Caco-2 (cell line): ENCODE results near the gene DOK7. TPM values are rescaled to one million over a fixed set of nuclear protein-coding genes. Genes with fewer than 3 reads are reported as not detected.

Experiments
- BruUV-seq: library from RNA; stranded (reverse); fragments of 400-500 nt; replicated peaks from 2 replicates; lab custom pipeline; 2021; lab: Mats Ljungman, UMichigan
- CTCF ChIA-PET: fragments of 300-600 bp; sonication (Branson Sonifier 250); formaldehyde crosslinking; loops from one replicate; lab custom pipeline; 2022; ENCODE audit warnings: antibody characterized with exemption; lab: Charles Lee
- POLR2A ChIA-PET: fragments of 300-600 bp; sonication (Branson Sonifier 250); formaldehyde crosslinking; loops from one replicate; lab custom pipeline; 2022; ENCODE audit warnings: antibody characterized with exemption; lab: Charles Lee
- DNase-seq, 2 experiments: peaks; one replicate each; pipeline versions ENCODE4 v3.0.0 to v3.0.0-alpha.2; 2020 to 2022
- H3K27me3 ChIP-seq: replicated peaks from 2 replicates; pipeline ENCODE4 v1.6.0; 2011; ENCODE audit warnings: low read length; ENCODE audit not compliant: control insufficient read depth, insufficient read depth
- H3K36me3 ChIP-seq: 2 replicates; pipeline ENCODE4 v1.5.1; 2011; ENCODE audit warnings: low read length; ENCODE audit not compliant: control insufficient read depth, insufficient read depth
- H3K4me1 ChIP-seq: fragments of 250-450 bp; sonication (Bioruptor Pico); 2 replicates; pipeline ENCODE4 v1.5.1; 2020; ENCODE audit warnings: mild to moderate bottlenecking
- H3K4me3 ChIP-seq: 2 replicates; pipeline ENCODE4 v1.5.1; 2011; ENCODE audit warnings: low read depth, mild to moderate bottlenecking, control low read depth, low read length
- H3K9me3 ChIP-seq: fragments of 250-450 bp; sonication (Bioruptor Pico); 2 replicates; pipeline ENCODE4 v1.5.1; 2020; ENCODE audit warnings: mild to moderate bottlenecking, moderate library complexity
- H3K27ac Mint-ChIP-seq: one replicate; pipeline ENCODE4 v1.8.0; 2022; ENCODE audit warnings: mixed read lengths; ENCODE audit not compliant: unreplicated experiment
- H3K27me3 Mint-ChIP-seq: one replicate; pipeline ENCODE4 v1.8.0; 2022; ENCODE audit warnings: mixed read lengths; ENCODE audit not compliant: insufficient read depth, unreplicated experiment
- H3K36me3 Mint-ChIP-seq: one replicate; pipeline ENCODE4 v1.8.0; 2022; ENCODE audit warnings: mild to moderate bottlenecking, mixed read lengths; ENCODE audit not compliant: insufficient read depth, unreplicated experiment
- H3K4me1 Mint-ChIP-seq: one replicate; pipeline ENCODE4 v1.8.0; 2022; ENCODE audit warnings: low read depth, mixed read lengths; ENCODE audit not compliant: unreplicated experiment
- H3K4me3 Mint-ChIP-seq: one replicate; pipeline ENCODE4 v1.8.0; 2022; ENCODE audit warnings: mild to moderate bottlenecking, moderate library complexity, mixed read lengths; ENCODE audit not compliant: unreplicated experiment
- H3K9me3 Mint-ChIP-seq: one replicate; pipeline ENCODE4 v1.8.0; 2022; ENCODE audit warnings: mixed read lengths; ENCODE audit not compliant: unreplicated experiment
- CTCF ChIP-seq, 2 experiments: fragments of 200-600 bp in 1 of 2; IDR thresholded peaks; 1 replicate in 1 of 2; 2 replicates in 1 of 2; pipeline versions ENCODE4 v1.5.1 to v1.8.0; 2011 to 2022; ENCODE audit warnings: antibody characterized with exemption in 1 of 2, control low read depth in 1 of 2, inconsistent platforms in 1 of 2, low read depth in 1 of 2, low read length in 1 of 2, mild to moderate bottlenecking in 1 of 2, moderate library complexity in 1 of 2; ENCODE audit not compliant: insufficient read depth in 1 of 2, severe bottlenecking in 1 of 2, unreplicated experiment in 1 of 2
- intact Hi-C: fragments of 100-400 bp; cut with micrococcal nuclease; formaldehyde crosslinking; loops from one replicate; pipeline ENCODE4 v1.10.0; 2022; ENCODE audit not compliant: unreplicated experiment
- total RNA-seq: library from RNA; stranded (reverse); gene quantifications from 2 replicates; pipeline ENCODE4 v1.2.3, GENCODE V29; 2022

The DOK7 gene
- total RNA-seq, 1 experiment from 2014 or later, result 0.29 TPM

GRCh38 chr4:3475041-3475712 is 12.1 kb downstream of the DOK7 start:
- CTCF ChIA-PET, result interaction anchor here (0.7 kb wide), 1 partner anchor 228 kb away, joined by 4 read pairs; no protein-coding TSS in a partner anchor

GRCh38 chr4:3475713-3476260 is 12.7 kb downstream of the DOK7 start:
- H3K27me3 ChIP-seq, result no peaks in the 10 kb centered on the region; the same call in 1 of the 2 replicates
- BruUV-seq, result no TSS peak
- ChIA-PET CTCF (no interaction called here), POLR2A (no interaction called here)
- Mint-ChIP-seq H3K9me3 (no peaks in the 10 kb centered on the region), H3K27ac (no peak overlapping the region), H3K27me3 (no peaks in the 10 kb centered on the region), H3K4me3 (no peak overlapping the region), H3K36me3 (no peaks in the 10 kb centered on the region), H3K4me1 (no peaks in the 10 kb centered on the region)
- H3K9me3 ChIP-seq, result no peaks in the 10 kb centered on the region
- no peak for DNase-seq
- intact Hi-C loops, result no loop called here
- no peak for TF ChIP-seq CTCF (IDR thresholded peaks at IDR 0.05; ENCODE audit: insufficient read depth in 1 of 2, low read depth in 1 of 2, low read length in 1 of 2, severe bottlenecking in 1 of 2, unreplicated experiment in 1 of 2)
- no peak overlapping the region for H3K4me3 ChIP-seq
- no peaks in the 10 kb centered on the region for H3K36me3 ChIP-seq
- no peaks in the 10 kb centered on the region for H3K4me1 ChIP-seq

More at GRCh38 chr4:3475041-3475712, 12.1 kb downstream of the DOK7 start:
- no peaks in the 10 kb centered on the region for H3K4me1 ChIP-seq
- H3K9me3 ChIP-seq, result no peaks in the 10 kb centered on the region
- no peak for DNase-seq
- Mint-ChIP-seq H3K4me3 (no peak overlapping the region), H3K9me3 (no peaks in the 10 kb centered on the region), H3K27ac (no peak overlapping the region), H3K4me1 (no peaks in the 10 kb centered on the region), H3K36me3 (no peaks in the 10 kb centered on the region), H3K27me3 (peaks cover 2% of the 10 kb centered on the region)
- intact Hi-C loops, result no loop called here
- H3K36me3 ChIP-seq, result no peaks in the 10 kb centered on the region
- POLR2A ChIA-PET, result no interaction called here
- H3K4me3 ChIP-seq, result no peak overlapping the region
- no peak for TF ChIP-seq CTCF (IDR thresholded peaks at IDR 0.05; ENCODE audit: insufficient read depth in 1 of 2, low read depth in 1 of 2, low read length in 1 of 2, severe bottlenecking in 1 of 2, unreplicated experiment in 1 of 2)
- BruUV-seq, result no TSS peak
- no peaks in the 10 kb centered on the region; the same call in 1 of the 2 replicates for H3K27me3 ChIP-seq

- ChIA-PET POLR2A (no interaction called here), CTCF (no interaction called here)
- peak in 1 of 2 experiments; percentile 13 for TF ChIP-seq CTCF (IDR thresholded peaks at IDR 0.05; ENCODE audit: insufficient read depth in 1 of 2, low read depth in 1 of 2, low read length in 1 of 2, severe bottlenecking in 1 of 2, unreplicated experiment in 1 of 2)
- H3K4me1 ChIP-seq, result no peaks in the 10 kb centered on the region
- Mint-ChIP-seq H3K27me3 (peaks cover 3% of the 10 kb centered on the region), H3K9me3 (no peaks in the 10 kb centered on the region), H3K36me3 (no peaks in the 10 kb centered on the region), H3K4me3 (no peak overlapping the region), H3K27ac (no peak overlapping the region), H3K4me1 (no peaks in the 10 kb centered on the region)
- no TSS peak for BruUV-seq
- H3K36me3 ChIP-seq, result no peaks in the 10 kb centered on the region
- H3K4me3 ChIP-seq, result no peak overlapping the region
- DNase-seq, result no peak
- intact Hi-C loops, result no loop called here
- H3K27me3 ChIP-seq, result no peaks in the 10 kb centered on the region; the same call in 1 of the 2 replicates
- no peaks in the 10 kb centered on the region for H3K9me3 ChIP-seq
Measured at GRCh38 chr4:3476341-3476747, 13.2 kb downstream of the DOK7 start.
